GM12891 (cell line): Measurements from ENCODE around the gene BBLN.

Experiments
- DNase-seq: peaks from one replicate; pipeline ENCODE4 v3.0.0; 2011; ENCODE audit warnings: low spot score; ENCODE audit not compliant: insufficient read length
- FAIRE-seq: peaks from 2 replicates; lab custom pipeline; 2011; peaks lifted over from hg19 to GRCh38; lab: Jason Lieb, UNC
- PAX5 ChIP-seq: IDR thresholded peaks from 2 replicates; pipeline ENCODE4 v1.6.1; 2011; ENCODE audit warnings: low read length, moderate library complexity, mild to moderate bottlenecking; ENCODE audit not compliant: insufficient read depth, severe bottlenecking
- POLR2A ChIP-seq: IDR thresholded peaks from 2 replicates; pipeline ENCODE4 v1.6.1; 2011; ENCODE audit warnings: low read depth, low read length, control low read depth
- POLR2AphosphoS5 ChIP-seq: IDR thresholded peaks from 2 replicates; pipeline ENCODE4 v1.6.1; 2011; ENCODE audit warnings: low read depth, low read length, control low read depth
- POU2F2 ChIP-seq: IDR thresholded peaks from 2 replicates; pipeline ENCODE4 v1.6.1; 2011; ENCODE audit warnings: low read depth, mild to moderate bottlenecking, control low read depth, low read length, moderate library complexity
- SPI1 ChIP-seq: IDR thresholded peaks from 2 replicates; pipeline ENCODE4 v1.6.1; 2011; ENCODE audit warnings: low read depth, low read length, control low read depth
- TAF1 ChIP-seq: IDR thresholded peaks from 2 replicates; pipeline ENCODE4 v1.6.1; 2011; ENCODE audit warnings: low read depth, low read length, control low read depth

Gene BBLN

GRCh38 chr9:128167209-128167608, 7.1 kb downstream of the BBLN start:
- DNase-seq (no peak), FAIRE-seq (no peak)
- TF ChIP-seq PAX5 (no peak), SPI1 (no peak), POLR2AphosphoS5 (no peak), TAF1 (no peak), POU2F2 (no peak), POLR2A (no peak)

GRCh38 chr9:128168731-128169308, 8.8 kb downstream of the BBLN start:
- no peak for TF ChIP-seq POLR2A
- TF ChIP-seq PAX5: no peak
- no peak for TF ChIP-seq POU2F2
- TF ChIP-seq TAF1: no peak
- no peak for TF ChIP-seq SPI1
- FAIRE-seq (no peak), DNase-seq (no peak)

- TF ChIP-seq POLR2A (no peak), POU2F2 (no peak), PAX5 (no peak), SPI1 (no peak), TAF1 (no peak), POLR2AphosphoS5 (no peak)
- FAIRE-seq (no peak), DNase-seq (no peak)
Observed at GRCh38 chr9:128169492-128169891, 9.4 kb downstream of the BBLN start.

GRCh38 chr9:128169925-128170324, 9.9 kb downstream of the BBLN start:
- FAIRE-seq (no peak), DNase-seq (no peak)
- TF ChIP-seq POLR2AphosphoS5 (no peak), POU2F2 (no peak), PAX5 (no peak), TAF1 (no peak), SPI1 (no peak), POLR2A (no peak)

- DNase-seq (no peak), FAIRE-seq (no peak)
- TF ChIP-seq POU2F2 (no peak), POLR2A (no peak), POLR2AphosphoS5 (no peak), PAX5 (no peak), TAF1 (no peak), SPI1 (no peak)
Observed at GRCh38 chr9:128174062-128174461, 14.0 kb downstream of the BBLN start.

GRCh38 chr9:128175102-128175563, 15.1 kb downstream of the BBLN start:
- FAIRE-seq (no peak), DNase-seq (no peak)

GRCh38 chr9:128175726-128176125, 15.7 kb downstream of the BBLN start:
- FAIRE-seq (no peak), DNase-seq (no peak)
- no peak for TF ChIP-seq PAX5
- TF ChIP-seq POU2F2: no peak
- no peak for TF ChIP-seq POLR2AphosphoS5
- no peak for TF ChIP-seq SPI1
- TF ChIP-seq TAF1: no peak
- TF ChIP-seq POLR2A: no peak

More at GRCh38 chr9:128175102-128175563, 15.1 kb downstream of the BBLN start:
- TF ChIP-seq SPI1 (no peak), POLR2AphosphoS5 (no peak), POLR2A (no peak), PAX5 (no peak), TAF1 (no peak), POU2F2 (no peak)

GRCh38 chr9:128178806-128179431, 18.9 kb downstream of the BBLN start:
- no peak for FAIRE-seq
- DNase-seq: no peak
- TF ChIP-seq POLR2A (no peak), POLR2AphosphoS5 (no peak), POU2F2 (no peak), PAX5 (no peak), SPI1 (no peak), TAF1 (no peak)

GRCh38 chr9:128180001-128180400, 19.9 kb downstream of the BBLN start:
- DNase-seq (no peak), FAIRE-seq (no peak)
- no peak for TF ChIP-seq POLR2AphosphoS5
- no peak for TF ChIP-seq SPI1
- TF ChIP-seq POLR2A: no peak
- no peak for TF ChIP-seq PAX5
- no peak for TF ChIP-seq POU2F2
- TF ChIP-seq TAF1: no peak
